ENCODE measurements around the gene ZNF385D.

The ZNF385D gene

GRCh38 chr3:21462141-21462540 is 288.9 kb downstream of the ZNF385D start:
- Histone ChIP-seq H3K4me3 (ENCODE audit: low read length) (no peak overlapping the region), H3K9me3 (ENCODE audit: control insufficient read depth, low read depth, low read length) (no peaks in the 10 kb centered on the region), H3K9ac (ENCODE audit: low read length) (no peak overlapping the region), H3K27ac (ENCODE audit: low read length) (no peak overlapping the region), H3K36me3 (ENCODE audit: control insufficient read depth, low read depth, low read length) (no peaks in the 10 kb centered on the region), H3K27me3 (ENCODE audit: control insufficient read depth, insufficient read depth, low read length) (no peaks in the 10 kb centered on the region), H3K4me1 (ENCODE audit: control insufficient read depth, low read depth, low read length) (no peaks in the 10 kb centered on the region)

- H3K4me1 ChIP-seq (ENCODE audit: control insufficient read depth, low read depth, low read length), result no peaks in the 10 kb centered on the region
- H3K36me3 ChIP-seq (ENCODE audit: control insufficient read depth, low read depth, low read length), result no peaks in the 10 kb centered on the region
- no peak overlapping the region for H3K27ac ChIP-seq (ENCODE audit: low read length)
- H3K9me3 ChIP-seq (ENCODE audit: control insufficient read depth, low read depth, low read length), result no peaks in the 10 kb centered on the region
- H3K9ac ChIP-seq (ENCODE audit: low read length), result no peak overlapping the region
- H3K4me3 ChIP-seq (ENCODE audit: low read length), result no peak overlapping the region
- H3K27me3 ChIP-seq (ENCODE audit: control insufficient read depth, insufficient read depth, low read length), result no peaks in the 10 kb centered on the region
Measured at GRCh38 chr3:21457084-21457483, 293.9 kb downstream of the ZNF385D start.

GRCh38 chr3:21449738-21450137 is 301.3 kb downstream of the ZNF385D start:
- H3K4me1 ChIP-seq (ENCODE audit: control insufficient read depth, low read depth, low read length), result no peaks in the 10 kb centered on the region
- no peaks in the 10 kb centered on the region for H3K27me3 ChIP-seq (ENCODE audit: control insufficient read depth, insufficient read depth, low read length)
- H3K27ac ChIP-seq (ENCODE audit: low read length), result no peak overlapping the region
- H3K9me3 ChIP-seq (ENCODE audit: control insufficient read depth, low read depth, low read length), result no peaks in the 10 kb centered on the region
- H3K9ac ChIP-seq (ENCODE audit: low read length), result no peak overlapping the region
- H3K4me3 ChIP-seq (ENCODE audit: low read length), result no peak overlapping the region
- no peaks in the 10 kb centered on the region for H3K36me3 ChIP-seq (ENCODE audit: control insufficient read depth, low read depth, low read length)

- Histone ChIP-seq H3K9me3 (ENCODE audit: control insufficient read depth, low read depth, low read length) (no peaks in the 10 kb centered on the region), H3K27ac (ENCODE audit: low read length) (no peak overlapping the region), H3K4me1 (ENCODE audit: control insufficient read depth, low read depth, low read length) (no peaks in the 10 kb centered on the region), H3K27me3 (ENCODE audit: control insufficient read depth, insufficient read depth, low read length) (no peaks in the 10 kb centered on the region), H3K9ac (ENCODE audit: low read length) (no peak overlapping the region), H3K4me3 (ENCODE audit: low read length) (no peak overlapping the region), H3K36me3 (ENCODE audit: control insufficient read depth, low read depth, low read length) (no peaks in the 10 kb centered on the region)
Measured at GRCh38 chr3:21447476-21448151, 303.4 kb downstream of the ZNF385D start.

GRCh38 chr3:21446945-21447475 is 304.0 kb downstream of the ZNF385D start:
- Histone ChIP-seq H3K4me3 (ENCODE audit: low read length) (no peak overlapping the region), H3K4me1 (ENCODE audit: control insufficient read depth, low read depth, low read length) (no peaks in the 10 kb centered on the region), H3K36me3 (ENCODE audit: control insufficient read depth, low read depth, low read length) (no peaks in the 10 kb centered on the region), H3K9ac (ENCODE audit: low read length) (no peak overlapping the region), H3K27ac (ENCODE audit: low read length) (no peak overlapping the region), H3K27me3 (ENCODE audit: control insufficient read depth, insufficient read depth, low read length) (no peaks in the 10 kb centered on the region), H3K9me3 (ENCODE audit: control insufficient read depth, low read depth, low read length) (no peaks in the 10 kb centered on the region)

GRCh38 chr3:21446027-21446426 is 305.0 kb downstream of the ZNF385D start:
- Histone ChIP-seq H3K4me3 (ENCODE audit: low read length) (no peak overlapping the region), H3K9ac (ENCODE audit: low read length) (no peak overlapping the region), H3K9me3 (ENCODE audit: control insufficient read depth, low read depth, low read length) (no peaks in the 10 kb centered on the region), H3K36me3 (ENCODE audit: control insufficient read depth, low read depth, low read length) (no peaks in the 10 kb centered on the region), H3K27ac (ENCODE audit: low read length) (no peak overlapping the region), H3K4me1 (ENCODE audit: control insufficient read depth, low read depth, low read length) (no peaks in the 10 kb centered on the region), H3K27me3 (ENCODE audit: control insufficient read depth, insufficient read depth, low read length) (no peaks in the 10 kb centered on the region)

- Histone ChIP-seq H3K9me3 (ENCODE audit: control insufficient read depth, low read depth, low read length) (no peaks in the 10 kb centered on the region), H3K4me3 (ENCODE audit: low read length) (no peak overlapping the region)
Measured at GRCh38 chr3:21441821-21442220, 309.2 kb downstream of the ZNF385D start.

GRCh38 chr3:21436835-21437234 is 314.2 kb downstream of the ZNF385D start:
- Histone ChIP-seq H3K4me3 (ENCODE audit: low read length) (no peak overlapping the region), H3K27me3 (ENCODE audit: control insufficient read depth, insufficient read depth, low read length) (no peaks in the 10 kb centered on the region), H3K9me3 (ENCODE audit: control insufficient read depth, low read depth, low read length) (no peaks in the 10 kb centered on the region), H3K4me1 (ENCODE audit: control insufficient read depth, low read depth, low read length) (no peaks in the 10 kb centered on the region), H3K36me3 (ENCODE audit: control insufficient read depth, low read depth, low read length) (no peaks in the 10 kb centered on the region), H3K9ac (ENCODE audit: low read length) (no peak overlapping the region), H3K27ac (ENCODE audit: low read length) (no peak overlapping the region)

More at GRCh38 chr3:21441821-21442220, 309.2 kb downstream of the ZNF385D start:
- H3K4me1 ChIP-seq (ENCODE audit: control insufficient read depth, low read depth, low read length), result no peaks in the 10 kb centered on the region
- H3K9ac ChIP-seq (ENCODE audit: low read length), result no peak overlapping the region
- no peak overlapping the region for H3K27ac ChIP-seq (ENCODE audit: low read length)
- no peaks in the 10 kb centered on the region for H3K27me3 ChIP-seq (ENCODE audit: control insufficient read depth, insufficient read depth, low read length)
- no peaks in the 10 kb centered on the region for H3K36me3 ChIP-seq (ENCODE audit: control insufficient read depth, low read depth, low read length)

- Histone ChIP-seq H3K4me3 (ENCODE audit: low read length) (no peak overlapping the region), H3K4me1 (ENCODE audit: control insufficient read depth, low read depth, low read length) (no peaks in the 10 kb centered on the region), H3K36me3 (ENCODE audit: control insufficient read depth, low read depth, low read length) (no peaks in the 10 kb centered on the region), H3K27me3 (ENCODE audit: control insufficient read depth, insufficient read depth, low read length) (no peaks in the 10 kb centered on the region), H3K9ac (ENCODE audit: low read length) (no peak overlapping the region), H3K27ac (ENCODE audit: low read length) (no peak overlapping the region), H3K9me3 (ENCODE audit: control insufficient read depth, low read depth, low read length) (no peaks in the 10 kb centered on the region)
Measured at GRCh38 chr3:21435871-21436270, 315.1 kb downstream of the ZNF385D start.

GRCh38 chr3:21434310-21434709 is 316.7 kb downstream of the ZNF385D start:
- H3K4me1 ChIP-seq (ENCODE audit: control insufficient read depth, low read depth, low read length), result no peaks in the 10 kb centered on the region
- H3K36me3 ChIP-seq (ENCODE audit: control insufficient read depth, low read depth, low read length), result no peaks in the 10 kb centered on the region
- H3K27ac ChIP-seq (ENCODE audit: low read length), result no peak overlapping the region
- no peak overlapping the region for H3K4me3 ChIP-seq (ENCODE audit: low read length)
- no peak overlapping the region for H3K9ac ChIP-seq (ENCODE audit: low read length)
- no peaks in the 10 kb centered on the region for H3K27me3 ChIP-seq (ENCODE audit: control insufficient read depth, insufficient read depth, low read length)
- no peaks in the 10 kb centered on the region for H3K9me3 ChIP-seq (ENCODE audit: control insufficient read depth, low read depth, low read length)

GRCh38 chr3:21433751-21434150 is 317.3 kb downstream of the ZNF385D start:
- Histone ChIP-seq H3K4me3 (ENCODE audit: low read length) (no peak overlapping the region), H3K4me1 (ENCODE audit: control insufficient read depth, low read depth, low read length) (no peaks in the 10 kb centered on the region), H3K27me3 (ENCODE audit: control insufficient read depth, insufficient read depth, low read length) (no peaks in the 10 kb centered on the region), H3K9me3 (ENCODE audit: control insufficient read depth, low read depth, low read length) (no peaks in the 10 kb centered on the region), H3K27ac (ENCODE audit: low read length) (no peak overlapping the region), H3K36me3 (ENCODE audit: control insufficient read depth, low read depth, low read length) (no peaks in the 10 kb centered on the region), H3K9ac (ENCODE audit: low read length) (no peak overlapping the region)

GRCh38 chr3:21426920-21427319 is 324.1 kb downstream of the ZNF385D start:
- H3K27me3 ChIP-seq (ENCODE audit: control insufficient read depth, insufficient read depth, low read length), result no peaks in the 10 kb centered on the region
- no peak overlapping the region for H3K9ac ChIP-seq (ENCODE audit: low read length)
- H3K27ac ChIP-seq (ENCODE audit: low read length), result no peak overlapping the region
- H3K9me3 ChIP-seq (ENCODE audit: control insufficient read depth, low read depth, low read length), result no peaks in the 10 kb centered on the region
- H3K4me1 ChIP-seq (ENCODE audit: control insufficient read depth, low read depth, low read length), result peaks cover 4% of the 10 kb centered on the region
- no peak overlapping the region for H3K4me3 ChIP-seq (ENCODE audit: low read length)
- H3K36me3 ChIP-seq (ENCODE audit: control insufficient read depth, low read depth, low read length), result no peaks in the 10 kb centered on the region
